IPS-18c (cell line): ENCODE results near the gene RGS6.

Experiments used
- H3K4me3 ChIP-seq: 2 replicates; pipeline ENCODE4 v1.7.0; 2013; ENCODE audit warnings: low read depth, mild to moderate bottlenecking, low read length, moderate library complexity; ENCODE audit not compliant: insufficient read depth
- H3K9me3 ChIP-seq: one replicate; pipeline ENCODE4 v1.6.1; 2013; ENCODE audit warnings: mild to moderate bottlenecking, low read length, moderate library complexity; ENCODE audit not compliant: control insufficient read depth, insufficient read depth

Gene RGS6

DNA sequence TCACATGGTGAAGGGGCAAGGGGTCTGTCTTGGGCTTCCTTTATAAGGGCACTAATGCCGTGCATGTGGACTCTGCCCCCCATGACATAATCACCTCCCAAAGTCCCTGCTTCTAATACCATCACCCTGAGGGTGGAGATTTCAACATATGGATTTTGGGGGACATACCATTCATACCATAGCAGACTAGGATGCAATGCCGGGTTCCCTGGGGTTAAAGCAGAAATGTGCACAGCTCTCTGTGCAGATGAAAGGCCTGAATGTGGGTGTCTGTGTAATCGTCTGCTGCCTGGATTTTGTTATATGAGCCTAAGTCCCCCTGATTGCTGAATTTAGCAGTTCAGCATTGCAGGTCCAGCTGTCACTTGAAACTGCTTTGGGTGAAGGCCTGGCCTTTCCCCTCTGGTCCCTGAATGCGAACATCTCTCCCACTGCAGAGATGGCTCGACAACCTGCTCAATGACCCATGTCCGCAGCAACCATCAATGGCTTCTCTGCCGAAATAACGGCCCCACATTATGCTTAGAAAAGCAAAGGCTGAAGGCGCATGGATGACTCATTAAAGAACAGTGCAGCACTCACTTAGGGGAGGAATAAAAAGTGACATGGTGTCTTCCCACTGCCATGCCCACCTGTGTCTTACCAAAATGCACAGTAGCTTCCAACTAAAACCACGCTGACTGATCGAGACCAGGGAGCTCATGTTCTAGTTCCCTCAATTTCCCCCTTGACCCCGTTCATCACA is 675.3 kb downstream of the RGS6 start:
- Histone ChIP-seq H3K4me3 (no peak overlapping the region), H3K9me3 (no peaks in the 10 kb centered on the region)

DNA sequence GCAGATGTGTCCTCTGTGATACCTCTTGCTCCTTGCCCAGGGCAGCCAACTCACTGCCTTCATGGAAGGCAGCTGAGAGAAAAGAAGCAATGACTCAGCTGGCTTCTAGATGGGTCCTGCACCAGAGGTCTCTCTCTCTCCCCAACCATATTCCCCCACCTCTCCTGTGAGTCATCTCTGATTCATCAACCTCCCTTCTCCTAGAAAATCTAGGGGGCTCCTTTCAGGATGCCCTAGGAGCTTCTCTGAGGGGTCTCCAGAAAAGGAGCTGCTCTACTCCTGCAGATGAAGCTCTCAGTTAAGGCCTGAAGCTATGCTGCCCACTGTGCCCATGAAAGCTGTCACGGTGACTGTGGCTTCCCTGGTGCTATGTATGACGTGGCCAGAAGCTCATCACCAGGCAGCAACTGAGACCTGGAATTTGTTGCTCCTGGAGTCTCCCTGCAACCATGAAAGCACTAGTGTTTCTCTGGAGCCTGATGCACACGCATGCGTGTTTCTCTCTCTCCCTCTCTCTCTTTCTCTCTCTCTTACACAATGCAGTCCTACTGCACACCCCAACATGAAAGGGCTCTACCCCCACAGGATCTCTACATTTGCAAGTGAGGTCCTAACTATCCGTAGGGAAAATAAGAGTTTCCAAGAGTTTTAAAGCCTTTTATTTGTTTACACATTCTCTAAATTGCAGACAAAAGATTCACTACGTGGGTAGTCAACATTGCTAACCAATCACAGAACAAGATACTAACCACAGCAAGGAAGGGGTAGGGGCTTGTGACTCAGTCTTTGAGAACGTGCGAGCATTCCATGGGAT is 676.4 kb downstream of the RGS6 start:
- Histone ChIP-seq H3K4me3 (no peak overlapping the region), H3K9me3 (no peaks in the 10 kb centered on the region)

DNA sequence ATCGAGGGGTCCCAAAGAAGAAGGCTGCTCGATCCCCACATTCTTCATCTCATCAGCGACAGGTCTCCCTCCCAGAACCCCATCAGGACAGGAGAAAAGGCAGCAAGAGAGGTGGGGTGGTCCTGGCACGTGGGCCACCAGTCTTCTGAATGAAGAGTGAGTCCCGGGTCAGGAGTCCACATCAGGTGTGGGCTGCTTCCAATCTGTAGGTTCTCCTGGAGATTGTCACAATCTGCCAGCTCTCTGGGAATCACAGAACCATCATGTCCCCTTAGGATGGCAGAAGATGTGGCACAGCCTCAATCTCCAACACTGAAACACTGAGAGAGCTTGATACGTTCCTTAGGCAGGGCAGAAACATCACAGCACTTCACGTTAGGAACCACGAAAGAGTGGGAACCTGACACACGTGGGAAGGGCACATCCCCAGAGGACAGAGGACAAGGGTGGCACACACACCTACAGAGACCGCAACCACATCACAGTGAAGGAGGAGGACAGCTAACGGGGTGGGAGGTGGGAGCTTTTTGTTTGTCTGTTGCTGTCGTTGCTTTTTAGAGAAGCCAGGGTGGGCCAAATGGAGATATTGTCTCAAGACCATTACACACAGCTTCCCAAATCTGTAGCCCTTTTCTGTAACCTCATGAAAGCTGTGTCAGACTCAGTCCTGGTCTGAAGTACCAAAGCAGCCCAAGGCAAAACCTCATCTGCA is 677.1 kb downstream of the RGS6 start:
- no peaks in the 10 kb centered on the region for H3K9me3 ChIP-seq
- H3K4me3 ChIP-seq: no peak overlapping the region

DNA sequence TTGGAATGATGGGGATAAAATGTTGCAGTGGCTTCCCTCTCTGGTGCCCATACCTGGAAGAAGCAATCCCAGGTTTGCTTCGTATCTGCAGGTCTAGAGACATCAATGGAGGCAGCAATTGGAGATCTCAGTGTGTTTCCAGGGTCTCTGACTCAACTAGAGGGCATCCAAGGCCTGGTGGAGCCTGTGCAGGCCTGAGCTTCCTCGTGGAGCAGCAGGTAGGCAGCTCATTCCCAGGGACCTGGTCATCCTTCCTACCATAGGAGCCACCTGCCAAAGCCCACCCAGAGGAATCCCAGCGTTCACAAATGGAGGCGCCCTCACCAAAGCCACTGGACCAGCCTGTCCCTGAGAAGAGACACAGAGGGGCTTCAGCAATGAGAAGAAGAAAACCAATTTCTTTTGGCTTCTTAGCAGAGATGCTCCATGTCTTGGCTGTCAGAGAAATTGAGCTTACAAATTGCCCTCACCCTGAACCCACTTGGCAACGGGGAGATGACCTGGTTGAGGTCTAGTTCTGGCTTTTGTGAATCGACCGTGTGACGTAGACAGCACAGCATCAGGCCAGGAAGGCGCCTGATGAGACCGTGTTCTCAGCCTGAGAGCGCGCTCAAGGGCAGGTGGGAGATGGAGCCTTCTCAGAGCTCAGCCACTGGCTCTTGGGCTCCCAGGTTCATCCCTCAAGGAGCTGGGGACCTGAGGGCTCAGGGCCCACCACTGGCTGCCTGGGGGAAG is 678.0 kb downstream of the RGS6 start:
- Histone ChIP-seq H3K9me3 (no peaks in the 10 kb centered on the region), H3K4me3 (no peak overlapping the region)

DNA sequence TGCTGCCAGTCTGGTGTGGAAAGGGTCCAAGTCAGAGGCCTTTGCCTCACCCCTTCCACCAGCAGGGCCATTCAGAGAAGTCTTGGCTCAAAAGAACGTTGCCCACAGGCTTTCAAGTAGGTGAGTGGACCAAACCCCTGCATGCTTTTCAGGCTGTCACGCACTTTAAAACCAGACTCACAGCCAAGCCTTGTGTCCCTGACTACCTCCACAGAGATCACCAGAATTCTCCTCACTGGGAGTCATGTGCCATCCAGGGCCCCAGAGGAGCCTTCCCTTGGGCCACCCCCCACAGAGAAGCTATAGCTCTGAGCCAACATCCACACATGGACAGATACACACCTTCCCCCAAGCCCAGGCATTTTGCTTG is 678.6 kb downstream of the RGS6 start:
- Histone ChIP-seq H3K4me3 (no peak overlapping the region), H3K9me3 (no peaks in the 10 kb centered on the region)

DNA sequence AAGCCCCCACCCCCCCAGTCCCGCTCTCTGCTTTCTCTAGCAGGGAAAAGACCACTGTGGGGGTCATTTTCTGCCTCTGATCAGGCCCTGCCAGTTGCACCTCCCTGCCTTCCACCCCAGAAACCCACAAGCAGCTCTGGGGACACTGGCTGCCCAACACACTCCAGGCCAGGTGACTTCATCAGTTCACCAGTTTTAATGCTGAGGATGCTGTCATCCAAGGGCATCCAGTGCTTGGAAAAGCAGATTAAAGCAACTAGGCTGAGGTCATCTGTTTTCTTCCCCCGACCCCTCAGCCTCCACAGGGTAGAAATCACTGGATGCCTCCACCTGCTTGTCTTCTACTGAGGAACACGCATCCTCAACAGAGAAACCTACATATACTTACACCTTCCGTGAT is 679.3 kb downstream of the RGS6 start:
- no peaks in the 10 kb centered on the region for H3K9me3 ChIP-seq
- H3K4me3 ChIP-seq: no peak overlapping the region

DNA sequence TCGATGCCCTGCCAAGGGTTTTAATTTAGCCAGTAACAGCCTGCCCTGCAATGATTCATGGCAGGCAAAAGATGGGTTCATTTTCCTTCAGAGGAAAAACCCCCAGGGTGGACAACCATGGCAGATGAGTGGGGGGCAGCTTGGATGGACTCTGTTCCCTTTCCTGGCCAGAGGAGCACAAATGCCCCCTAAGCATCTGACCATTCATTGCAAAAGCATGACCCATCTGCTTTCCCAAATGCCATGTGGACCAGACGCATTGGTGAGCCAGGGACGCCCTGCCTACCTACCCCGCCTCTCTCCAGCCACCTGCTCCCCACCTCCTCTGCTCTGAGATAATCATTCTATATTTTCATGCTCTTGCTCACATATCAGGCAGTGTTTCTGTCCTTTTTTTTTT is 679.8 kb downstream of the RGS6 start:
- Histone ChIP-seq H3K4me3 (no peak overlapping the region), H3K9me3 (no peaks in the 10 kb centered on the region)

DNA sequence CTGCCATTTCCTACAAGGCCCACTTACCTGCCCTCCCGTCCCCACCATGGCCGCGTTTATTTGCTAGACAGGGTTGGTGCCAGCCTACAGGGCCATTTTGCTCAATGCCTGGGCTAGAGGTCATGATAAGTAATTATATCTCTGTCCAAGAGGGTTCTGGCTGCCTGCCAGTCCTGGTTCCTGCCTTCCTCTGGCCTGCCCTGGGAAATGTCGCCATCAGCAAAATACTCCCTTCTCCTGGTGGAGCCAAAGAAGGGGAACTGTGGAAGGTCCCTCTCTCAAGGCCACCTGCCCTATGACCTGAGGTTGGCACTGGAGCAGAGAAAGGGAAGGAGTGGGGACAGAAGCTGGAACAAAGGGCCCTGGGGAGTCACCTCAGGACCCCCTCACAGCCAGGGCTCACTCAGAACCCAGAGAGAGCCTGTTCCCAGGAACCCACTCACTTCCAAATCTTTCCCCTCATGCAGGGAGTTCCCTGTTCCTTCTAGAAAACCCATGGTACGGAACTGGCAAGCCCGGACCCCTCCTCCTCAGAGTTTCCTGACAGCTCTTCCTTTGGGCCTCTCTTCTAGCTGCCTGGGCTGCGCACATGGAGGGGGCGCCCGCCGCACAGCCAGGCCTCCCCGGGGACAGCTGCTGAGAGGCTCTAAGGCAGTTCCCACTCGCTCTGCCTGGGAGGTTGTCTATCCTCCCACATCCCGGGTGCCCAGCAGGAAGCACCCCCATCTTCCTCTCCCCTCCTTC is 681.2 kb downstream of the RGS6 start:
- H3K9me3 ChIP-seq: no peaks in the 10 kb centered on the region
- H3K4me3 ChIP-seq: no peak overlapping the region

DNA sequence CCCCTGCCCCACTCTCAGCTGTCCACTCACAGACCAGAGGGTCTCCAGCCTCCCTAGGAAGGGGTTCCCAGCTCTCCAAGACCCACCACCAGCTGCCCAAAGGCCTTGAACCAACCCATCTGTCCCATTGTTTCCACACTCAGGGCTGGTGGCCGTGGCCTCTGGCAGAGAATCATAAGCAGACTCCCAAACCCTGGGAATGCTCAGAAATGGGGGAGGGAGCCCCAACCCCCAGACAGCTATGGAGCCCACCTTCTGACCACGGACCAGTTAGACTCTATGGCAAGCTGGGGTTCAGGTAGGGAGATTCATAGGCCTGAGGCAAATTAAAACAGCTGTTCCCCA is 681.7 kb downstream of the RGS6 start:
- Histone ChIP-seq H3K4me3 (no peak overlapping the region), H3K9me3 (no peaks in the 10 kb centered on the region)

DNA sequence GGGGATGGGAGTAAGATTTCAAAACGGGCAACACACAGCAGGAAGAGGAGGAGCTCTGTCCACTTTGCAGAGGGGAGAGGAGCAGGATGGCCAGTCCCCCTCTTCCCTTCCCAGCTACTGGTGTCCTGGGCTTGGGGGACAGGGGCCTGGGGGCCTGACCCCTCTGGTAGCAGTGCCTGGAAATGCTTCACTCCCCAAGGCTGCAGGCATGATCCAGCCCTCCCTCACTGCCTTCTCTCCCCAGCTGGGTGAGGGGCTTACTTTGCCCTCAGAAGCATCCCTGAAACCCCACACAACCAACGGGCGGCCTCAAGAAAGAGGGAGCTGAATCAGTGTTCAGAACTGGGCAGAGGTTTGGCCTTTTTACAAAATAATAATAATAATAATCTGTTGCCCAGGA is 682.1 kb downstream of the RGS6 start:
- Histone ChIP-seq H3K4me3 (no peak overlapping the region), H3K9me3 (no peaks in the 10 kb centered on the region)

DNA sequence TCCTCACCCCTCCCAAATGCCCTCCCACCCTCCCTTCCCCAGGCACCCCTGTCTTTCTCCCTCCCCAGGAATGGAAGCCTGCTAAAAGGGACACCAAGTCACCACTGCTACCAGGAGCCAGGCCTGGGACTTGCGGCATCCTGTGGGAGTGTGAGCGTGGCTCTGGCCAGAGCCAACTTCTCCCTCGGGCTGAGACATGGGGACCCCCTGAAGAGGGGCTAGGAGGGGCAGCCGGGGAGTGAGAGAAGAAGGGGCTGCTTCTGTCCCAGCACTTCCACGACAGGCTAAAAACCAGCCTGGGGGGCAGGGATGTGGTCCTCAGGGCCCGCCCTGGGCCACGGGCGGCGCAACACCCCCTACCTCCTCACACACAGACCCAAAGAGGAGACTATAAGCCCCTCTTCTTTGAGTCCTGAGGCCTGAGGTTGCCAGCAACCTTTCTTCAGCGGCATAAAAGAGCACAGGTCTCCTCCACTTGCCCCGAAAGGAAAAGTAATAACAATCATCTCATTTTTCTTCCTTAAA is 682.7 kb downstream of the RGS6 start:
- Histone ChIP-seq H3K4me3 (no peak overlapping the region), H3K9me3 (no peaks in the 10 kb centered on the region)

DNA sequence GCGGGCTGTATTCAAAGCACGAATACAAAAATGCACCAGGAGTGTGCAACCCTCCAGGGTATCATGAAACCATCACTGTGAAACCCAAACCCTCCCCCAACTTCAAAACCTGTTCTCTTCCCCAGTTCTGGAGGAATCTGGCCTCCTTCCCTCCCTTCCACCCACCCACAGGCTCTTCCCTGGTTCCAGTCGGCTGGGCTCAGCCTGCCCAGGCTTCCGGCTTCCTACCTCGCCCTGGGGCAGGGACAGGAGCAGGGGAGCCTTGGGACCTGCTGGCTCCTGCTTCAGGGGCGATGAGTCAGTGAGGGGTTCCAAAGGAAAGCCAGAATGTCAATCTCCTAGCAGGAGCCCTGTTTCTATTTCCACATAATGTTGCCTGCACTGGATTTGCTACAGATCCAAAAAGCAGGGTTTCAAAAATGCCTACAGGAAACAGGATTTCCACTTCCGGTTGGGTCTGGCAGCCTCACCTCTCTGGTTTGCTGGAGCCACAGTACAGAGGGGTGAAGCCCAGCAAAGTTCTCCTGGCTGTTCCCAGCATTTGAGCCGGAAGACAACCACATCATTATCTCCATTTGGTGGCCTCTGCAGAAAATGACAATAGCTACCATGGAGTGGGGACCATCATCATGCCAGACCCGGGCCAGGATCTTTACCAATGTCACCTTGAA is 683.4 kb downstream of the RGS6 start:
- no peak overlapping the region for H3K4me3 ChIP-seq
- no peaks in the 10 kb centered on the region for H3K9me3 ChIP-seq
